Measurements from ENCODE around the gene MUS81.

Gene MUS81

GRCh38 chr11:65883786-65884715 is 23.8 kb downstream of the MUS81 start:
- TF ChIP-seq CTCF (IDR thresholded peaks at IDR 0.05; ENCODE audit: low read depth, low read length), result no peak

GRCh38 chr11:65884716-65885092 is 24.5 kb downstream of the MUS81 start:
- no peak overlapping the region for H3K4me3 ChIP-seq (ENCODE audit: low read depth, low read length)
- TF ChIP-seq CTCF (IDR thresholded peaks at IDR 0.05; ENCODE audit: low read depth, low read length), result peak; percentile 99

More at GRCh38 chr11:65883786-65884715, 23.8 kb downstream of the MUS81 start:
- no peak overlapping the region for H3K4me3 ChIP-seq (ENCODE audit: low read depth, low read length)

- no peak for TF ChIP-seq CTCF (IDR thresholded peaks at IDR 0.05; ENCODE audit: low read depth, low read length)
- no peak overlapping the region for H3K4me3 ChIP-seq (ENCODE audit: low read depth, low read length)
These were observed 25.0 kb downstream of the MUS81 start for GRCh38 chr11:65885231-65885630.

GRCh38 chr11:65885808-65886536 is 25.7 kb downstream of the MUS81 start:
- H3K4me3 ChIP-seq (ENCODE audit: low read depth, low read length), result no peak overlapping the region
- TF ChIP-seq CTCF (IDR thresholded peaks at IDR 0.05; ENCODE audit: low read depth, low read length), result no peak

GRCh38 chr11:65886826-65887722 is 26.8 kb downstream of the MUS81 start:
- H3K4me3 ChIP-seq (ENCODE audit: low read depth, low read length), result peak overlapping the region; percentile 78
- no peak for TF ChIP-seq CTCF (IDR thresholded peaks at IDR 0.05; ENCODE audit: low read depth, low read length)

GRCh38 chr11:65887723-65888162 is 27.5 kb downstream of the MUS81 start:
- H3K4me3 ChIP-seq (ENCODE audit: low read depth, low read length), result peak overlapping the region; percentile 78
- TF ChIP-seq CTCF (IDR thresholded peaks at IDR 0.05; ENCODE audit: low read depth, low read length), result no peak
